Measurements from ENCODE around the gene CTIF.
"Not testable (repeated sequence)": the region's sequence is repeated elsewhere in the genome, so short reads cannot be mapped to it uniquely, and the experiment has no call there.

CTIF gene

DNA sequence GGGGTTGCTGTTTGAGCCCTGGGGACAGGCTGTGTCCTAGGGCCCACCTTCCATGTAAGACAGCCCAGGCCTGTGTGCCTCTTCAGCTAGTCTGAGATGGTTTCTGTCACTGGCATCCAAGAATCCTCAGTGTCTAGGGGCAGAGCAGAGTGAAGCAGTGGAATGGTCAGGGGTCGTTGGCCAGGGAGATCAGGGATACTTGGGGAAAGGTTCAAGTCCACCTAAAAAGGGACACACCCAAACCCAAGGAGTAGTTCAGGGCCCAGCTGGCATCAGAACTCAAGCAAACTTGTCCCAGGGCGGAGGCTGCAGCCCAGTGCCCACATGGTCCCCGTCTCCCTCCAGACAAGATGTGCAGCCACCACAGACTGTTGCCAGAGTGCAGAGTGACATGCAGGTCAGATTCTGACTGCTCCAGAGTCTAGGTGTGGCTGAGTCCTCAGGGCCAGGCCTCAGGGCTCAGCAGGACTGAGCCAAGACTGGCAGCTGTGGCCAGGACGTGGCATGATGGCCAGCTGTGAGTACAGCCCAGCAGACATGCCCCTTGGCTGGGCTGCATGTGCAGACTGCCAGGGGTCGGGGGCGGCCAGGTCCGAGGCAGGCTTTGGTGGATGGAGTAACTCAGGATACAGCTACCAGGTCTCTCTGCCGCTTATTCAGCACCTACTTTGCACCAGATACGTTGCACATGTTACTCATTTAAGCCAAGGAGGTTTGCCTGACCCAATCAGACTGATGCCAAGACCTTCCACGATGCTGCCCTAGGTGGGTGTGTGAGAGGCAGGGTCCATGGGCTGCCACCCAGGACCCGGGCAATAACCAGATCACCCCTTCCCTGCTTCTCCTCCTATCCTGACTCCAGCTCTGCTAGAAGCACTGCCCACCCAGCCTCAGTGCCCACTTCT, 265.4 kb downstream of the CTIF start:
- no peak for DNase-seq (ENCODE audit: low read depth)

DNA sequence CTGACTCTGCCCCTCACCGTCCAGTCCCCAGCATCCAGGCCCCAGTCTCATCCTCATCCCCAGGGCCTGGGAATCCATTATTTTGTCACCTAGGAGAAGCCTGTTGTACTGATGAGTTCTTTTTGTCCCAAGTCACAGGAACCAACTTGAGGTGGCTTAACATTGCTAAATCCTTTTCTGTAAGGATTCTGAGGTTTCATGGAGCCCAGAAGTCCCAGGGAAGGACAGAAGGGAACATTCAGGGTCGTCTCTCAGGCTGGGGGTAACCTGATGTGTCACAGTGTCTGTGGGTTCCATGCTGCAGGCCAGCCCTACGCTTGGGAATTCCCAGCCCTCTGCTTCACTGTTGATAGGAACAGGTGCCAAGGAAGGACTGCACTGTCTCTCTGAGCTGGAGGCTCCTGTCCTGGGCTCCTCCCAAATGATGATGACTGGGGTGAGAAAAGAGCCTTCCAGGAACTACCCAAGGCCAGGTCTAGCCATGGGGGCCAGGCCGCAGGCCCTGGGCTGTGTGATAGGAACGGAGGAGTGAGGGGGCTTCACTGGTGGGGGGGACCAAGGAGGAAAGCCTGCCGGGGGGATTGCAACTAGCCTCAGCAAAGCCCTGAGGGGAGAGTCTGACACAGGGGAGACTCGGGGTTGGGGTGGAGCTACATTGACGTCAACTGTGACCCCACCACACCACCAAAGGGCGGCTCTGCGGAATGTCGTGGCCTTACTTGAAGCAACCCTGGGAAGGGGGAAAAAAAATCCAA, 266.2 kb downstream of the CTIF start:
- no peak for DNase-seq (ENCODE audit: low read depth)

- no peak for DNase-seq (ENCODE audit: low read depth)
These were observed 267.1 kb downstream of the CTIF start for GRCh38 chr18:48805826-48806535.

DNA sequence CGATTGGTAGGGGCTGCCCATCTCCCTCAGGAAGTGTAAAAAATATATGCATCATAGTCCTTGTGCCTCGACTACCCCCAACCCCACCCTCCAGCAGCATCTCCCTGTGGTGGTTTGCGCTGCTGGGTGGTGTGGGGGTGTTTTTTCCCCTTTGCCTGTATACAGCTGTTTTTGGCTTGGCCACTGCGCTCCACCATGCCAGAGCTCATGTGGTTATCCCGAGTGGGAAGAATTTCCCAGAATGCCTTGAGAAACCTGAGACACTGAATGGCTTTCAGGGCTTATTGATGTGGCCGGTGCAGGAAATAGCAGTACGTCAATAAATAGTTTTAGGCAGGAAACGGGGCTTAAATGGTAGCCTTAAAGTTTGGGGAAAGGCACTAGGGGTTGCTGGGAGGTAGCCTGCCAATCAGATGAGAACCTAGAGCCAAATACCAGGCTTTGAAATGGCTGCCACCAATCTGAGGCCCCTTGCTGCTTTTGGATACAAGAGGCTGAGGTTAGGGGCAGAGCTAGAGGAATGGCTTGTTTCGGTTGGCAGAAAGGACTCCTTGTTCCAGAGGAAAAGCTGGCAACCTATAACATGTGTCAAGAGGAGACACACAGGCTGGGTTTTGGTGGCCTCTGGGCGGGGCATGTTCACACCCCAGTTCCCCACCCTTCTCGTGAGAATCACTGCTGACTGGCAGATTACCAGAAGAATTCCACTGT, 267.9 kb downstream of the CTIF start:
- DNase-seq (ENCODE audit: low read depth), result peak; percentile 26

DNA sequence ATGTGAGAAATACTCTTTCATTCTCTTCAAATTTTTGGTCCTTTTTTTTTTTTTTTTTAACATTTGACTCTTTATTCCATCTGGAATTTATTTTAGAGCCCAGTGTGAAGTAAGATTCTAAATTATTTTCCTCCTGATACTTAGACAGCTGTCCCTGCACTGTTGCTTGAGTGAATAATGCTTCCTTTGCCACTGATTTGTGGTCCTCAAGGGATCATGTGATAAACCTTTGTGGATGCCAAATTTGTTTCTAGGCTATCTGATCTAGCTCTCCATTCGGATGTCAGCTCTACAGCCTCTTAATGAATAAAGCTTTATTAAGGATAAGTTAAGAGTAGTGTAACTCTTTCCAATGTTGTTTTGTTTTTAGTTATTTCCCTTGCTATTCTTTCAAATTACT, 269.6 kb downstream of the CTIF start:
- DNase-seq (ENCODE audit: low read depth), result no peak

- no peak for DNase-seq (ENCODE audit: low read depth)
These were observed 270.5 kb downstream of the CTIF start for GRCh38 chr18:48809365-48809764.

DNA sequence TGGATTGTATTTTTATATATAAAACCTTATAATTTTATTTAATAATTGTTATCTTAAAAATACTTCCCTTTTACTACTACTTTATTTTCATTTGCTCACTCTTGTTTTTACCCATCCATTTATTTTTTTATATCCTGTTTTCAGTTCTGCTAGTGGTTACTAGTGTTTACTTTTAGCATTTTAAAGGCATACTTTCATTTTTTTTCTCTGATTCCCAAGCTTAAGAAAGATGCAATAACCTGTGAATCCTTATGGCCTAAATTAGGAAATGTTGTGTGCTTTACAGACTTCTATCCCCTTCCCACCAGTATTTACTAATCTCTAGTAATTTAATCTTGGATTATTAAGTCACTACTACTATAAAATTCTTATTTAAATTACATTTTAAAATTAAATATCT, 272.0 kb downstream of the CTIF start:
- no peak for DNase-seq (ENCODE audit: low read depth)

DNA sequence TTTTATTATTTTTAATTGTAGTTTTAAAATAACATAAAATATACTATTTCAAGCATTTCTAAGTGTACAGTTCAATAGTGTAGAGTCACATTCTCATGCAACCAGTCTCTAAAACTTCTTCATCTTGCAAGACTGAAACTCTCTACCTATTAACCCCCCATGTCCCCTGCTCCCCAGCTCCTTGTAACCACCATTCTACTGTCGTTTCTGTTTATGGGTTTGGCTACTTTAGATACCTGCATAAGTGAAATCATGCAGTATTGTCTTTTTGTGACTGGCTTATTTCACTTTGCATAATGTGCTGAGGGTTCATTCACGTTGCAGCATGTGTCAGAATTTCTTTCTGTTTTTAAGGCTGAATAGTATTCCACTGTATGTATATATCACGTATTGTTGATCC, 272.6 kb downstream of the CTIF start:
- no peak for DNase-seq (ENCODE audit: low read depth)

DNA sequence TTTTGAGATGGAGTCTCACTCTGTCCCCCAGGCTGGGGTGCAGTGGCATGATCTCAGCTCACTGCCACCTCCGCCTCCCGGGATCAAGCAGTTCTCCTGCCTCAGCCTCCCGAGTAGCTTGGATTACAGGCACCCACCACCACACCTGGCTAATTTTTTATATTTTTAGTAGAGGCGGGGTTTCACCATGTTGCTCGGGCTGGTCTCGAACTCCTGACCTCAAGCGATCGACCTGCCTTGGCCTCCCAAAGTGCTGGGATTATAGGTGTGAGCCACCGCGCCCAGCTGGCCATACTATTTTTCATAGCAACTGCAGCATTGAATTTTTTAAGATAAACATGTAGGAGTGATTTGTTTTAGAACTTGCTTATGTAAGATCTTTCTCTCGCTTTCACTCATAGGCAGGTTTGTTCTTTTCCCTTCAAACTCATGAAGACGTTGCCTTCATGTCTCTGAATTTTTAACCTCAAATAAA, 273.2 kb downstream of the CTIF start:
- DNase-seq (ENCODE audit: low read depth), result not testable (repeated sequence)

GRCh38 chr18:48813321-48813720, 274.5 kb downstream of the CTIF start:
- DNase-seq (ENCODE audit: low read depth), result no peak

DNA sequence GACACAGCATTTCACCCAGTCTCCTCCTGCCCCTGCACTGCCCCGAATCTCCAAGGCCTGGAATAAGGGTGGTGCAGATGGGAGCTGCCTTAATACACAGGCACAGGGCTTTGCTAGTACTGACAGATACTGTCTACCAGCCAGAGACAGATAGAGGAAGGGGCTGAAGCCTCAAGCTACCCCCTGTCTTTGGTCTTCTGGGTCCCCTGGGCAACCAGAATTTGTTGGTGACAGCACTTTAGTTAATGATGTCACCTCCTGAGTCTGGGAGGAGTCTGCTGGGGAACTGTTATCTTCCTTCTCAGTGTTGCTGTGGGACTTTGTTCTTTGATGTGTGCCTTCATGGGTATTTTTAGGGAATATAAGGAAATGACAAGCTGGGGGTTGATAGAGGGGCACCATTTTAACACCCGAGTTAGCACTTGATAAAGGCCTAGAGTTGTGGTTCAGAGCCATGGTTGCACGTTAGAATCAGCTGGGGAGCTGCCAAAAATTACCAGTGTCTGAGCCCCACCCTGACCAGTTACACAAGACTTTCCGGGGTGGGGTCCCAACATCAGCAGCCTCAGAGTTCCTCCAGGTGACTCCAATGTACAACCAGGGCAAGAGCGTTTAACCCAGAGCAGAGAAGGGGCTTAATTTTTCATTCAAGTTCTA, 275.1 kb downstream of the CTIF start:
- no peak for DNase-seq (ENCODE audit: low read depth)

DNA sequence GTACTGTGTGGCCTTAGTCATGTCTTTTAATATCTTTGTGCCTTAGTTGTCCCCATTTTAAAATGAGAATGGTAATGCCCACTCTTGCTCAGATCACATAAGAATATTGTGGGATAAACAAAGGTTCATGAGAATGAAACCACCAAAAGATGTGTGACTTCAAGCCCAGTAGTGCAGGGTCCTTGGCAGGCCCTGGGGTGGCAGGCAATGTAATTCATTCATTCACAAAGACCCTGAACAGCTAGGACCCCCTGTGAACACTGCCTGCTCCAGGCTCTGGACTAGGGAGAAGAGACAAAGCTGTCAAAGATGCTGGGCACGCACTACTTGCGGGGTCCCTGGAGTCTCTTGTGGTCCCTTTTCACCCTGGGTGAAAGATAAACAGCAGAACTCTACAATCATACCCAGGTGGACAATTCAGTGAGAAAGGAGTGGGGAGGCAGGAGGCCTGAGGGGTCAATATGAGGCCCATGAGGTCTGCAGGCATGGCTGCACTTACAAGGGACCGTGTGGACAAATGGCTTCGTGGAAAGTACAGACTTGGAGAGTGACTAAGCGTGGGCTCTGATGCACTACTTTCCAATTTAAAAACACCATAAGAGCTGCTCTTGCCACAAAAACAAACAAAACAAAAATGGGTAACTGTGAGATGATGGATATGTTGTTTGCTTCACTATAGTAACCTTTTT, 275.8 kb downstream of the CTIF start:
- no peak for DNase-seq (ENCODE audit: low read depth)

DNA sequence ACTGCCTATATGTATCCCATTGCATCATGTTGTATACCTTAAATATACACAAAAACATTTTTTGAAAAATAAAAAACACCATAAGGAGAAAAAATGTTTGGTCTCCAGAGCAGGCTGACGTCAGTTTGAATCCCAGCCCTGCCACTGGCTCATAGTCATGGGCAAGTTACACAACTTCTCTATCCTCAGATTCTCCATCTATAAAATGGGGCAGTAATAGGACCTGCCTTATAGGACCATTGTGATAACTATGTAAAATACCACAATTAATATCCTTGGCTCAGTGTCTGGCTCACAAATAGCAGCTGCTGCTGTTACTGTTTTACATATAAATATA, 276.3 kb downstream of the CTIF start:
- no peak for DNase-seq (ENCODE audit: low read depth)

DNA sequence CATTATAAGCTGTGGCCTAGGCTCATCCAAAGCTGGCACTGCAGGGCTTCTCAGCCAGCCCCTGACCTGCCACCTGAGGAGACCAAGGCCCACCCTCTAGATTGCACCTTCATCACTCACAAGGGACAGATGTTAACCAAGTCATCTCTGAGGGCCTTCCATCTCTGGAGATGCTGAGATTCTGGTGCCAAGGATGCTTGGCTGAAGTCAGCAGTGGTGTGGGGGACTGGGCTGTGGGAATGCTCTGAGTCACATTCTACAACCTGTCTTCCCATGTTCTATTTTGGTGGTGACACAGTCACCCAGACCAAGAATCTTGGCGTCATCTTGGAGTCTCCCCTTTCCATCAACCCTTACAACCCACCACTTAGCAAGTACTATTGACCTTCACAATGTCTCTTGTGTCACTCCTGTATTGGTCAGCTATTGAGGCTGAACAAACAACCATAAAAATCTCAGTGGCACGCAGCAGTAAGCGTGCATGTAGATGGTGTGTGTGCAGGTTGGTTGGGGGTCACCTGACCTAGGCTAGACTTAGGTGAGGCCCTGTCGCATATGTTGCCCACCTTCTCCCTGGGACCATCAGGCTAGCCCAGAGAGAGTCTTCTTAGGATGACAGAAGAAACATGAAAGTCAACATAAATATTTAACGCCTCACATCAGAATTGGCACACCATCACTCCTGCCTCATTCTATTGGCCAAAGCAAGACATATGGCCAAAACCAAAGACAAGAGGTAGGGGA, 276.9 kb downstream of the CTIF start:
- no peak for DNase-seq (ENCODE audit: low read depth)

DNA sequence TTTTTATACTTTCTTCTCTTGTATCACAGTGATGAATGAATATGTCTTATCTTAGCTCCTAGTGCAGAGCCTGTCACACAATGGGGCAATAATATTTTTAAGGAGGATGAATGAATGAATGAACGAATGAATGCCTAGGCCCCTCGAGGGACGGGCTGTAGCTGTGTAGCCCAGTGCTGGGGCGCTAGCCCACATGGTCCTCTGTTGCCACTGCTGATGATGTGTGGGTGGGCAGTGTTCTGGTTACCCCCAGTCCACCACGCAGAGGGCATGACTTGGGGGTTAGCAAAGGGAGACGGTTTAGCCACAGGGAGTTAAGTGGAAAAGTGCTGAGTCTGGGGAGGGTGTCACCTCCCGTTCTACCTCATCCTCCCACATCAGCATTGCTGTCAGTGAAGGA, 277.7 kb downstream of the CTIF start:
- DNase-seq (ENCODE audit: low read depth), result no peak

DNA sequence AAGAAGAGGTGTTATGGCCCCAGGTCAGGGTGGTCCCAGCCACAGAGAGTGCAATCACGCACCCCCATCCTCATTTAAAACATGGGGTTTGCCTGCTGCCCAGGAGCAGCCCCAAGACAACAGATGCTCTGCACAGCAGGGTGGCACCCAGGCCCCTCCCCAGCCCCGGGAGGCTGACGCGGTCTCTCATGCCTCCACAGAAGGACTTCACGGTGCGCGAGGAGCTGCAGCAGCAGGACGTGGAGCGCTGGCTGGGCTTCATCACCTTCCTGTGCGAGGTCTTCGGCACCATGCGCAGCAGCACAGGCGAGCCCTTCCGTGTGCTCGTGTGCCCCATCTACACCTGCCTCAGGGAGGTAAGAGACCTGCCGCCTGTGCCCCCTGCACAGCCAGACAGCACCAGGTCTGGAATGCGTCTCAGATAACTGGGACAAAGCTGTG, 278.2 kb downstream of the CTIF start:
- no peak for DNase-seq (ENCODE audit: low read depth)

GRCh38 chr18:48818329-48819254, 279.8 kb downstream of the CTIF start:
- DNase-seq (ENCODE audit: low read depth), result no peak

DNA sequence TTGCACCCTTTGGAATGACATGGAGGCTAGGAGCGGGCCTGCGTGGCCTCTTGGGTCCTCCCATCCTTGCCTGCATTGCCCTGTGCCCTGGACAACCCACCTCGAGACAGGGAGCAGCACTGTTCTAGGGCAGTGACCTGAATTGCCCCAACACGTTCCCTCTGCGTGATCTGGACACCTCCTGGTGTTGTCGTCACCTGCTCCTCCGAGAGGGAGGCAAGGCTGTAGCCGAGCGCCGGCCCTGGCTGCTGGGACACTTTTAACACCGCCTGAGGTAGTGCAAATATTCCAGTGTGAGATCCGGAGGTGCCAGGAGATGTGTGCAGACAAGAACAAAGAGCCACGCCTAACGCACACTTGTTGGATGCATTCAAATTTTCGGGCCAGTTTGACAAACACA, 280.4 kb downstream of the CTIF start:
- no peak for DNase-seq (ENCODE audit: low read depth)

All from fibroblast of gingiva (primary cell).